ENCODE measurements around the gene NR2E1. TPM values are rescaled to one million over a fixed set of nuclear protein-coding genes. Genes with fewer than 3 reads are reported as not detected.

NR2E1 gene
- polyA plus RNA-seq, 1 donor (not counting 4 experiments of a cell fraction or from before 2014, with no cell fraction given): 0.04 TPM

GRCh38 chr6:108228416-108228815 lies 62.6 kb downstream of the NR2E1 start:
- H3K9me3 ChIP-seq (ENCODE audit: control insufficient read depth, low read depth, low read length): no peaks in the 10 kb centered on the region
- TF ChIP-seq CTCF (optimal IDR thresholded peaks at IDR 0.05 in 1 of 3, IDR thresholded peaks at IDR 0.05 in 1 of 3, conservative IDR thresholded peaks at IDR 0.05 in 1 of 3; ENCODE audit: extremely low read depth in 1 of 3, insufficient read depth in 2 of 3, low read length in 3 of 3): no peak
- TF ChIP-seq EZH2 (IDR thresholded peaks at IDR 0.05; ENCODE audit: low read length): no peak
- no peaks in the 10 kb centered on the region for H3K36me3 ChIP-seq (ENCODE audit: control insufficient read depth in 2 of 2, extremely low read depth in 1 of 2, insufficient read depth in 2 of 2, low read length in 2 of 2)
- H2AFZ ChIP-seq (ENCODE audit: control insufficient read depth, low read length): no peak overlapping the region
- H3K4me1 ChIP-seq (ENCODE audit: control insufficient read depth, extremely low read depth, insufficient read depth, low read length): no peaks in the 10 kb centered on the region
- no peak for DNase-seq (ENCODE audit: low read depth, low spot score)
- no peaks in the 10 kb centered on the region for H3K27me3 ChIP-seq (ENCODE audit: control insufficient read depth, extremely low read depth, insufficient read depth, low read length)
- H3K9ac ChIP-seq (ENCODE audit: control insufficient read depth, extremely low read depth, insufficient read depth, low read length): no peak overlapping the region
- no peaks in the 10 kb centered on the region for H4K20me1 ChIP-seq (ENCODE audit: control insufficient read depth, extremely low read depth, insufficient read depth, low read length)
- peaks cover 13% of the 10 kb centered on the region for H3K79me2 ChIP-seq (ENCODE audit: control insufficient read depth, insufficient read depth, low read length)
- no peak overlapping the region for H3K27ac ChIP-seq (ENCODE audit: control insufficient read depth, insufficient read depth, low read length)
- no peak overlapping the region for H3K4me3 ChIP-seq (ENCODE audit: control insufficient read depth in 2 of 3, extremely low read depth in 1 of 3, insufficient read depth in 2 of 3, low read depth in 1 of 3, low read length in 3 of 3)
- H3K4me2 ChIP-seq (ENCODE audit: control insufficient read depth, extremely low read depth, insufficient read depth, low read depth, low read length): no peak overlapping the region
- dilution Hi-C loops (cut with MboI; ENCODE audit: extremely low pct_ligation_motif_present, low sequenced_read_pairs): no loop called here
- FAIRE-seq: no peak
- H3K9me1 ChIP-seq (ENCODE audit: control insufficient read depth, extremely low read depth, insufficient read depth, low read length): no peaks in the 10 kb centered on the region

- Histone ChIP-seq H3K4me1 (ENCODE audit: control insufficient read depth, extremely low read depth, insufficient read depth, low read length) (no peaks in the 10 kb centered on the region), H3K9me1 (ENCODE audit: control insufficient read depth, extremely low read depth, insufficient read depth, low read length) (no peaks in the 10 kb centered on the region), H3K36me3 (ENCODE audit: control insufficient read depth in 2 of 2, extremely low read depth in 1 of 2, insufficient read depth in 2 of 2, low read length in 2 of 2) (peaks cover 0 to 2% of the 10 kb centered on the region in 2 experiments), H3K79me2 (ENCODE audit: control insufficient read depth, insufficient read depth, low read length) (peaks cover 39% of the 10 kb centered on the region), H2AFZ (ENCODE audit: control insufficient read depth, low read length) (no peak overlapping the region), H3K27ac (ENCODE audit: control insufficient read depth, insufficient read depth, low read length) (no peak overlapping the region), H3K9me3 (ENCODE audit: control insufficient read depth, low read depth, low read length) (no peaks in the 10 kb centered on the region), H3K4me2 (ENCODE audit: control insufficient read depth, extremely low read depth, insufficient read depth, low read depth, low read length) (no peak overlapping the region), H3K27me3 (ENCODE audit: control insufficient read depth, extremely low read depth, insufficient read depth, low read length) (no peaks in the 10 kb centered on the region), H3K9ac (ENCODE audit: control insufficient read depth, extremely low read depth, insufficient read depth, low read length) (no peak overlapping the region), H4K20me1 (ENCODE audit: control insufficient read depth, extremely low read depth, insufficient read depth, low read length) (no peaks in the 10 kb centered on the region), H3K4me3 (ENCODE audit: control insufficient read depth in 2 of 3, extremely low read depth in 1 of 3, insufficient read depth in 2 of 3, low read depth in 1 of 3, low read length in 3 of 3) (no peak overlapping the region)
- no peak for DNase-seq (ENCODE audit: low read depth, low spot score)
- peak; percentile 46 for FAIRE-seq
- TF ChIP-seq CTCF (optimal IDR thresholded peaks at IDR 0.05 in 1 of 3, IDR thresholded peaks at IDR 0.05 in 1 of 3, conservative IDR thresholded peaks at IDR 0.05 in 1 of 3; ENCODE audit: extremely low read depth in 1 of 3, insufficient read depth in 2 of 3, low read length in 3 of 3): no peak
- TF ChIP-seq EZH2 (IDR thresholded peaks at IDR 0.05; ENCODE audit: low read length): no peak
- dilution Hi-C loops (cut with MboI; ENCODE audit: extremely low pct_ligation_motif_present, low sequenced_read_pairs): no loop called here
Observed at GRCh38 chr6:108235127-108235526, 69.3 kb downstream of the NR2E1 start.

All from keratinocyte (primary cell).